GM21619 (cell line): ENCODE results near the gene PAK1.
"Not testable (repeated sequence)": the region's sequence is repeated elsewhere in the genome, so short reads cannot be mapped to it uniquely, and the experiment has no call there.

Experiments
- ATAC-seq: cut with Tn5 transposase; IDR thresholded peaks from one replicate; pipeline ENCODE4 v1.9.1; 2021; ENCODE audit not compliant: unreplicated experiment

Gene PAK1

GRCh38 chr11:77312107-77312506, 161.8 kb downstream of the PAK1 start:
- no peak for ATAC-seq

GRCh38 chr11:77311701-77312100, 162.2 kb downstream of the PAK1 start:
- ATAC-seq = no peak

- no peak for ATAC-seq
Observed at GRCh38 chr11:77310721-77311120, 163.2 kb downstream of the PAK1 start.

- ATAC-seq = no peak
Observed at GRCh38 chr11:77309401-77310085, 164.4 kb downstream of the PAK1 start.

GRCh38 chr11:77308838-77309237, 165.1 kb downstream of the PAK1 start:
- ATAC-seq = no peak

- no peak for ATAC-seq
Observed at GRCh38 chr11:77303328-77303727, 170.6 kb downstream of the PAK1 start.

GRCh38 chr11:77302752-77303151, 171.1 kb downstream of the PAK1 start:
- no peak for ATAC-seq

GRCh38 chr11:77301510-77301909, 172.4 kb downstream of the PAK1 start, which contains the start of gene GDPD4:
Gene GDPD4 (minus strand): TSS chr11:77301686. CDS start chr11:77285137, 16,549 bp downstream.
- ATAC-seq = no peak

GRCh38 chr11:77300695-77301094, 173.2 kb downstream of the PAK1 start:
- ATAC-seq = no peak

- not testable (repeated sequence) for ATAC-seq
Observed at GRCh38 chr11:77300028-77300427, 173.9 kb downstream of the PAK1 start.

- no peak for ATAC-seq
Observed at GRCh38 chr11:77299528-77299993, 174.3 kb downstream of the PAK1 start.

- no peak for ATAC-seq
Observed at GRCh38 chr11:77294040-77294439, 179.9 kb downstream of the PAK1 start.

GRCh38 chr11:77289737-77290136, 184.2 kb downstream of the PAK1 start:
- ATAC-seq = no peak

GRCh38 chr11:77287615-77288273, 186.2 kb downstream of the PAK1 start:
- ATAC-seq = no peak

- ATAC-seq = no peak
Observed at GRCh38 chr11:77287136-77287535, 186.8 kb downstream of the PAK1 start.

GRCh38 chr11:77284476-77285468, 189.1 kb downstream of the PAK1 start:
- ATAC-seq = no peak

GRCh38 chr11:77283101-77283500, 190.8 kb downstream of the PAK1 start:
- no peak for ATAC-seq

- ATAC-seq = no peak
Observed at GRCh38 chr11:77278595-77279506, 195.0 kb downstream of the PAK1 start.

GRCh38 chr11:77276271-77276670, 197.6 kb downstream of the PAK1 start:
- ATAC-seq = no peak
